Fibroblast of lung (primary cell): ENCODE measurements around the gene DMXL2. TPM values are rescaled to one million over a fixed set of nuclear protein-coding genes. Genes with fewer than 3 reads are reported as not detected.
A peak's percentile ranks its signal among the peaks of the same experiment; 100 is the strongest.

Experiments
- DNase-seq, 2 donors: peaks; one replicate each; pipeline versions ENCODE4 v3.0.0 to v3.0.0-alpha.2; 2010; ENCODE audit warnings: low read depth in 2 of 2
- H2AFZ ChIP-seq: 2 replicates; pipeline ENCODE4 v1.5.1; 2012; ENCODE audit warnings: low read length, control low read depth, inconsistent platforms
- H3K27ac ChIP-seq: 2 replicates; pipeline ENCODE4 v1.5.1; 2011; ENCODE audit warnings: low read length, control low read depth; ENCODE audit not compliant: insufficient read depth
- H3K27me3 ChIP-seq: 2 replicates; pipeline ENCODE4 v1.5.1; 2011; ENCODE audit warnings: mild to moderate bottlenecking, low read length; ENCODE audit not compliant: control insufficient read depth, insufficient read depth
- H3K36me3 ChIP-seq: 2 replicates; pipeline ENCODE4 v1.5.1; 2011; ENCODE audit warnings: low read length; ENCODE audit not compliant: control insufficient read depth, insufficient read depth
- H3K4me1 ChIP-seq: 2 replicates; pipeline ENCODE4 v1.5.1; 2011; ENCODE audit warnings: low read length; ENCODE audit not compliant: control insufficient read depth, insufficient read depth; ENCODE audit errors: extremely low read depth
- H3K4me2 ChIP-seq: 2 replicates; pipeline ENCODE4 v1.5.1; 2011; ENCODE audit warnings: low read length, control low read depth; ENCODE audit not compliant: insufficient read depth; ENCODE audit errors: extremely low read depth
- H3K4me3 ChIP-seq, 4 experiments: fragments of 200-600 bp in 1 of 4; sonication (generic) in 1 of 4; replicated peaks in 1 of 4; 2 replicates each; pipeline ENCODE4 v1.5.1; 2011 to 2016; ENCODE audit warnings: low read length in 4 of 4, low read depth in 3 of 4, mild to moderate bottlenecking in 3 of 4, control low read depth in 2 of 4, inconsistent platforms in 1 of 4, mixed read lengths in 1 of 4; ENCODE audit not compliant: insufficient read depth in 1 of 4; ENCODE audit errors: control extremely low read depth in 1 of 4
- H3K79me2 ChIP-seq: 2 replicates; pipeline ENCODE4 v1.5.1; 2012; ENCODE audit warnings: mild to moderate bottlenecking, low read length, inconsistent platforms; ENCODE audit not compliant: control insufficient read depth, insufficient read depth
- H3K9ac ChIP-seq: 2 replicates; pipeline ENCODE4 v1.5.1; 2011; ENCODE audit warnings: mild to moderate bottlenecking, low read length, control low read depth; ENCODE audit not compliant: insufficient read depth
- H3K9me3 ChIP-seq: 2 replicates; pipeline ENCODE4 v1.5.1; 2012; ENCODE audit warnings: low read depth, low read length; ENCODE audit not compliant: control insufficient read depth, insufficient read depth
- H4K20me1 ChIP-seq: 2 replicates; pipeline ENCODE4 v1.5.1; 2011; ENCODE audit warnings: low read length; ENCODE audit not compliant: control insufficient read depth, insufficient read depth; ENCODE audit errors: extremely low read depth
- EZH2 ChIP-seq: IDR thresholded peaks from 2 replicates; pipeline ENCODE4 v1.5.1; 2012; ENCODE audit warnings: low read length, control low read depth, mild to moderate bottlenecking; ENCODE audit errors: missing control alignments
- polyA plus RNA-seq, 2 donors: library from polyadenylated mRNA; depleted of rRNA in 1 of 2; stranded (reverse) in 1 of 2; unstranded in 1 of 2; fragments of >200 nt; gene quantifications; 2 replicates each; pipeline ENCODE4 v1.2.1, GENCODE V29; 2011 to 2012; ENCODE audit warnings: missing spikeins in 1 of 2
- total RNA-seq: library from RNA; depleted of rRNA; stranded (reverse); fragments of >200 nt; gene quantifications from 2 replicates; pipeline ENCODE4 v1.2.1, GENCODE V29; 2014
- TF ChIP-seq, protein P1 (sequence below), 2 donors: IDR thresholded peaks in 1 of 2; conservative IDR thresholded peaks in 1 of 2; 1 replicate in 1 of 2; 2 replicates in 1 of 2; pipeline ENCODE4 v1.5.1; 2011 to 2012; ENCODE audit warnings: low read length in 2 of 2, control low read depth in 1 of 2, inconsistent platforms in 1 of 2, low read depth in 1 of 2, mild to moderate bottlenecking in 1 of 2

The DMXL2 gene
- total and polyA plus RNA-seq, 2 donors (not counting 1 experiment from before 2014, with no cell fraction given): 9.4 to 31.2 TPM

DNA sequence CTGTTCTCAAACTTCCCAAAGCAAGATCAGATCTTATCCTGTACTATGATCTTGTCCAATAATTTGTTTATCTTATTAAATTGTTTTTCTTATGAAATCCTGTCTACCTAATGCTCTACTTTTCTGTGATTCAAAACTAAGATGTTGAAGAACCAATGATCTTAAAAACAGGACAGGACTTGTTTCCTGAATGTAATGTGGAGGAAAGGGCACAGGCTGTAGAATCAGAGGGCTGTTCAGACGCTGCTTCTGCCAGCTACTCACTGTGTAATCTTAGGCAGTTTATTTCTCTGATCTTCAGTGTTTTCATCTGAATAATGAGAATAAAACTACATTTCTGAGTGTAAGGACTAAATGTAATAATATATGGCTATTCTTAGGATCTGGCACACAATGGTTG lies 20.1 kb upstream of the DMXL2 start:
- H3K36me3 ChIP-seq: no peaks in the 10 kb centered on the region
- no peaks in the 10 kb centered on the region for H4K20me1 ChIP-seq
- TF ChIP-seq, protein P1, sequence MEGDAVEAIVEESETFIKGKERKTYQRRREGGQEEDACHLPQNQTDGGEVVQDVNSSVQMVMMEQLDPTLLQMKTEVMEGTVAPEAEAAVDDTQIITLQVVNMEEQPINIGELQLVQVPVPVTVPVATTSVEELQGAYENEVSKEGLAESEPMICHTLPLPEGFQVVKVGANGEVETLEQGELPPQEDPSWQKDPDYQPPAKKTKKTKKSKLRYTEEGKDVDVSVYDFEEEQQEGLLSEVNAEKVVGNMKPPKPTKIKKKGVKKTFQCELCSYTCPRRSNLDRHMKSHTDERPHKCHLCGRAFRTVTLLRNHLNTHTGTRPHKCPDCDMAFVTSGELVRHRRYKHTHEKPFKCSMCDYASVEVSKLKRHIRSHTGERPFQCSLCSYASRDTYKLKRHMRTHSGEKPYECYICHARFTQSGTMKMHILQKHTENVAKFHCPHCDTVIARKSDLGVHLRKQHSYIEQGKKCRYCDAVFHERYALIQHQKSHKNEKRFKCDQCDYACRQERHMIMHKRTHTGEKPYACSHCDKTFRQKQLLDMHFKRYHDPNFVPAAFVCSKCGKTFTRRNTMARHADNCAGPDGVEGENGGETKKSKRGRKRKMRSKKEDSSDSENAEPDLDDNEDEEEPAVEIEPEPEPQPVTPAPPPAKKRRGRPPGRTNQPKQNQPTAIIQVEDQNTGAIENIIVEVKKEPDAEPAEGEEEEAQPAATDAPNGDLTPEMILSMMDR (conservative IDR thresholded peaks at IDR 0.05 in 1 of 2, IDR thresholded peaks at IDR 0.05 in 1 of 2; ENCODE audit: low read depth in 1 of 2, low read length in 2 of 2): no peak
- no peak for TF ChIP-seq EZH2
- no peak overlapping the region for H3K4me2 ChIP-seq
- no peaks in the 10 kb centered on the region for H3K79me2 ChIP-seq
- H2AFZ ChIP-seq: no peak overlapping the region
- peaks cover 3% of the 10 kb centered on the region for H3K27me3 ChIP-seq
- no peak overlapping the region for H3K27ac ChIP-seq
- no peak overlapping the region for H3K4me3 ChIP-seq
- no peaks in the 10 kb centered on the region for H3K4me1 ChIP-seq
- H3K9ac ChIP-seq: no peak overlapping the region
- no peak for DNase-seq
- no peaks in the 10 kb centered on the region for H3K9me3 ChIP-seq

DNA sequence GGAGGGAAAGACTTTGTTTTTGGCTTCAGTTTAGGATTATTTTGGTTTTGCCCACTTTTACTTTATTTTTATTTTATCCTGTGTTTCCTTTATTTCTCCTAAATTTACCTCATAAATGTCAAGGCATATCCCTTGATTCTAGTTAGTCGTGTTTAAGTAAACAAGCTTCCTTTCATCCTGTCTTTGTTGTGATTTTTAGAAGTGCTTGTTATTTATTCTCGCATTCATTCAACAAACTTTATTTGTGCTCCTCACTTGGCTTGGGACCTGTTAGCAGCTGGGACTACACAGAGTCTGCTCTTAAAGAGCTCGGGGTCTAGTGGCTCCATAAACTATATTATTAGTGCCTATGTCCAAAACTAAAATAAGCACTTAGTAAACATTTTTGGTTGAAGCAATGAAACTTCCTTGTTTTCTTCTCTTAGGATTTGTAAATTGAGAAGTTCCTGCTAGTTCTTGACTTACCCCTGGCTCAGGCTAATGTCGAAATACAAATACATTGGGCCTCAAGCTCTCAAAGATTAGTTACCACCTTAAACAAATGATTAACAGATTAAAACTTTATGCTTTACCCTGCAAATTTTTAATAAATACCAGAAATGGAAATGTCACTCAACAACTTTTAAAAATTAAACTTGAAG lies 19.0 kb upstream of the DMXL2 start:
- H3K79me2 ChIP-seq: no peaks in the 10 kb centered on the region
- no peak for DNase-seq
- no peak overlapping the region for H3K9ac ChIP-seq
- no peaks in the 10 kb centered on the region for H3K36me3 ChIP-seq
- H2AFZ ChIP-seq: no peak overlapping the region
- no peaks in the 10 kb centered on the region for H4K20me1 ChIP-seq
- no peaks in the 10 kb centered on the region for H3K9me3 ChIP-seq
- no peaks in the 10 kb centered on the region for H3K4me1 ChIP-seq
- no peak overlapping the region for H3K4me2 ChIP-seq
- TF ChIP-seq EZH2: no peak
- TF ChIP-seq, protein P1 (conservative IDR thresholded peaks at IDR 0.05 in 1 of 2, IDR thresholded peaks at IDR 0.05 in 1 of 2; ENCODE audit: low read depth in 1 of 2, low read length in 2 of 2): no peak
- H3K27ac ChIP-seq: no peak overlapping the region
- H3K4me3 ChIP-seq: no peak overlapping the region
- H3K27me3 ChIP-seq: peaks cover 3% of the 10 kb centered on the region

DNA sequence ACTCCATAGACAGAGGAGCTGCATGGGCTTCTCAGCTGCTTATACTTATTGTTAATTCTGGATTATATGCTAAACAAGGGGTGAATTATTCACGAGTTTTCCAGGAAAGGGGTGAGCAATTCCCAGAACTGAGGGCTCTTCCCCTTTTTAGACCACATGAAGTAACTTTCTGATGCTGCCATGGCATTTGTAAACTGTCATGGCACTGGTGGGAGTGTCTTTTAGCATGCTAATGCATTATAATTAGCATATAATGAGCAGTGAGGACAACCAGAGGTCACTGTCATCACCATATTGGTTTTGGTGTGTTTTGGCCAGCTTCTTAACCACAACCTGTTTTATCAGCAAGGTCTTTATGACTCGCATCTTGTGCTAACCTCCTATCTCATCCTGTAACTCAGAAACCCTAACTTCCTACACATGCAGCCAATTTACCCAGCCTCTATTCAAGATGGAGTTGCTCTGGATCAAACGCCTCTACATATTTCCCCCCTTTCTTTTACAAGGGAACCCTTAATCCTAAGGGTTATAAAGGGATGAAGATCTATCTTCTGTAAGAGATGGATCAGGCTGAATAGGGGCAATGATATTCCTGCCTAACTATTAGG lies 12.1 kb upstream of the DMXL2 start:
- Histone ChIP-seq H3K4me1 (no peaks in the 10 kb centered on the region), H3K9ac (no peak overlapping the region), H3K4me2 (no peak overlapping the region), H3K79me2 (no peaks in the 10 kb centered on the region), H4K20me1 (no peaks in the 10 kb centered on the region), H3K36me3 (no peaks in the 10 kb centered on the region), H3K27ac (no peak overlapping the region), H2AFZ (no peak overlapping the region), H3K27me3 (peaks cover 6% of the 10 kb centered on the region), H3K9me3 (no peaks in the 10 kb centered on the region), H3K4me3 (no peak overlapping the region)
- DNase-seq: peak in 1 of 2 donors; percentile 16
- TF ChIP-seq EZH2: no peak
- TF ChIP-seq, protein P1 (conservative IDR thresholded peaks at IDR 0.05 in 1 of 2, IDR thresholded peaks at IDR 0.05 in 1 of 2; ENCODE audit: low read depth in 1 of 2, low read length in 2 of 2): no peak
